ENCODE results near the gene KCNK1.

DNA sequence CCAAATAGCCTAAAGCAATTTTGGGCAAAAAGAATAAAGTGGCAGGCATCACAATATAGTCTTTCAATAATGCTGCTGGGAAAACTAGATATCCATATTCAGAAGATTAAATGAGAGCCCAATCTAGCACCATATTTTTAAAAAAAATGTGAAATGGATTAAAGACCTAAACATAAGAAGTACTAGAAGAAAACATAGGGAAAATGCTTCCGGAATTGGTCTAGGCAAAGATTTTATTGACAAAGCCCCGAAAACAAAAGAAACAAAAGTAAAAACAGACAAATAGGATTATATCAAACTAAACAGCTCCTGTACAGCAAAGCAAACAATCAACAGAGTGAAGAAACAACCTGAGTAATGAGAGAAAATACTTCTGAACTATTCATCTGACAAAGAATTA lies 48.6 kb upstream of the KCNK1 start:
- TF ChIP-seq RAD21 (IDR thresholded peaks at IDR 0.05) (no peak), GABPA (IDR thresholded peaks at IDR 0.05 in 1 of 2, conservative IDR thresholded peaks at IDR 0.05 in 1 of 2) (no peak), EGR1 (IDR thresholded peaks at IDR 0.05; ENCODE audit: low read depth in 2 of 2) (no peak), YY1 (IDR thresholded peaks at IDR 0.05) (no peak), FOXA1 (IDR thresholded peaks at IDR 0.05) (no peak), HNF4G (IDR thresholded peaks at IDR 0.05) (no peak), TAF1 (conservative IDR thresholded peaks at IDR 0.05) (no peak), JUND (IDR thresholded peaks at IDR 0.05) (no peak), SP1 (IDR thresholded peaks at IDR 0.05) (no peak)
- TF ChIP-seq, protein P1, sequence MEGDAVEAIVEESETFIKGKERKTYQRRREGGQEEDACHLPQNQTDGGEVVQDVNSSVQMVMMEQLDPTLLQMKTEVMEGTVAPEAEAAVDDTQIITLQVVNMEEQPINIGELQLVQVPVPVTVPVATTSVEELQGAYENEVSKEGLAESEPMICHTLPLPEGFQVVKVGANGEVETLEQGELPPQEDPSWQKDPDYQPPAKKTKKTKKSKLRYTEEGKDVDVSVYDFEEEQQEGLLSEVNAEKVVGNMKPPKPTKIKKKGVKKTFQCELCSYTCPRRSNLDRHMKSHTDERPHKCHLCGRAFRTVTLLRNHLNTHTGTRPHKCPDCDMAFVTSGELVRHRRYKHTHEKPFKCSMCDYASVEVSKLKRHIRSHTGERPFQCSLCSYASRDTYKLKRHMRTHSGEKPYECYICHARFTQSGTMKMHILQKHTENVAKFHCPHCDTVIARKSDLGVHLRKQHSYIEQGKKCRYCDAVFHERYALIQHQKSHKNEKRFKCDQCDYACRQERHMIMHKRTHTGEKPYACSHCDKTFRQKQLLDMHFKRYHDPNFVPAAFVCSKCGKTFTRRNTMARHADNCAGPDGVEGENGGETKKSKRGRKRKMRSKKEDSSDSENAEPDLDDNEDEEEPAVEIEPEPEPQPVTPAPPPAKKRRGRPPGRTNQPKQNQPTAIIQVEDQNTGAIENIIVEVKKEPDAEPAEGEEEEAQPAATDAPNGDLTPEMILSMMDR (IDR thresholded peaks at IDR 0.05; ENCODE audit: low read depth, low read length, missing input control), result no peak
- TF ChIP-seq, protein P2, sequence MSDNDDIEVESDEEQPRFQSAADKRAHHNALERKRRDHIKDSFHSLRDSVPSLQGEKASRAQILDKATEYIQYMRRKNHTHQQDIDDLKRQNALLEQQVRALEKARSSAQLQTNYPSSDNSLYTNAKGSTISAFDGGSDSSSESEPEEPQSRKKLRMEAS (IDR thresholded peaks at IDR 0.05), result no peak
- TF ChIP-seq, protein P3, sequence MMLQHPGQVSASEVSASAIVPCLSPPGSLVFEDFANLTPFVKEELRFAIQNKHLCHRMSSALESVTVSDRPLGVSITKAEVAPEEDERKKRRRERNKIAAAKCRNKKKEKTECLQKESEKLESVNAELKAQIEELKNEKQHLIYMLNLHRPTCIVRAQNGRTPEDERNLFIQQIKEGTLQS (IDR thresholded peaks at IDR 0.05), result no peak
- TF ChIP-seq, protein P4, sequence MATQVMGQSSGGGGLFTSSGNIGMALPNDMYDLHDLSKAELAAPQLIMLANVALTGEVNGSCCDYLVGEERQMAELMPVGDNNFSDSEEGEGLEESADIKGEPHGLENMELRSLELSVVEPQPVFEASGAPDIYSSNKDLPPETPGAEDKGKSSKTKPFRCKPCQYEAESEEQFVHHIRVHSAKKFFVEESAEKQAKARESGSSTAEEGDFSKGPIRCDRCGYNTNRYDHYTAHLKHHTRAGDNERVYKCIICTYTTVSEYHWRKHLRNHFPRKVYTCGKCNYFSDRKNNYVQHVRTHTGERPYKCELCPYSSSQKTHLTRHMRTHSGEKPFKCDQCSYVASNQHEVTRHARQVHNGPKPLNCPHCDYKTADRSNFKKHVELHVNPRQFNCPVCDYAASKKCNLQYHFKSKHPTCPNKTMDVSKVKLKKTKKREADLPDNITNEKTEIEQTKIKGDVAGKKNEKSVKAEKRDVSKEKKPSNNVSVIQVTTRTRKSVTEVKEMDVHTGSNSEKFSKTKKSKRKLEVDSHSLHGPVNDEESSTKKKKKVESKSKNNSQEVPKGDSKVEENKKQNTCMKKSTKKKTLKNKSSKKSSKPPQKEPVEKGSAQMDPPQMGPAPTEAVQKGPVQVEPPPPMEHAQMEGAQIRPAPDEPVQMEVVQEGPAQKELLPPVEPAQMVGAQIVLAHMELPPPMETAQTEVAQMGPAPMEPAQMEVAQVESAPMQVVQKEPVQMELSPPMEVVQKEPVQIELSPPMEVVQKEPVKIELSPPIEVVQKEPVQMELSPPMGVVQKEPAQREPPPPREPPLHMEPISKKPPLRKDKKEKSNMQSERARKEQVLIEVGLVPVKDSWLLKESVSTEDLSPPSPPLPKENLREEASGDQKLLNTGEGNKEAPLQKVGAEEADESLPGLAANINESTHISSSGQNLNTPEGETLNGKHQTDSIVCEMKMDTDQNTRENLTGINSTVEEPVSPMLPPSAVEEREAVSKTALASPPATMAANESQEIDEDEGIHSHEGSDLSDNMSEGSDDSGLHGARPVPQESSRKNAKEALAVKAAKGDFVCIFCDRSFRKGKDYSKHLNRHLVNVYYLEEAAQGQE (IDR thresholded peaks at IDR 0.05), result no peak
- TF ChIP-seq, protein P5, sequence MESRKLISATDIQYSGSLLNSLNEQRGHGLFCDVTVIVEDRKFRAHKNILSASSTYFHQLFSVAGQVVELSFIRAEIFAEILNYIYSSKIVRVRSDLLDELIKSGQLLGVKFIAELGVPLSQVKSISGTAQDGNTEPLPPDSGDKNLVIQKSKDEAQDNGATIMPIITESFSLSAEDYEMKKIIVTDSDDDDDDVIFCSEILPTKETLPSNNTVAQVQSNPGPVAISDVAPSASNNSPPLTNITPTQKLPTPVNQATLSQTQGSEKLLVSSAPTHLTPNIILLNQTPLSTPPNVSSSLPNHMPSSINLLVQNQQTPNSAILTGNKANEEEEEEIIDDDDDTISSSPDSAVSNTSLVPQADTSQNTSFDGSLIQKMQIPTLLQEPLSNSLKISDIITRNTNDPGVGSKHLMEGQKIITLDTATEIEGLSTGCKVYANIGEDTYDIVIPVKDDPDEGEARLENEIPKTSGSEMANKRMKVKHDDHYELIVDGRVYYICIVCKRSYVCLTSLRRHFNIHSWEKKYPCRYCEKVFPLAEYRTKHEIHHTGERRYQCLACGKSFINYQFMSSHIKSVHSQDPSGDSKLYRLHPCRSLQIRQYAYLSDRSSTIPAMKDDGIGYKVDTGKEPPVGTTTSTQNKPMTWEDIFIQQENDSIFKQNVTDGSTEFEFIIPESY (IDR thresholded peaks at IDR 0.05), result no peak

Measured in liver (tissue), 3 donors.